Loucy (cell line): ENCODE data around the gene ITGA11.

Experiments
- H2AFZ ChIP-seq: fragments of 200-600 bp; sonication (generic); 2 replicates; pipeline ENCODE4 v1.6.0; 2016; ENCODE audit warnings: antibody characterized with exemption, mild to moderate bottlenecking, low read length, moderate library complexity
- H3F3A ChIP-seq: fragments of 200-600 bp; 2 replicates; pipeline ENCODE4 v1.6.0; 2016; ENCODE audit warnings: antibody characterized with exemption, low read depth, mild to moderate bottlenecking
- H3K27me3 ChIP-seq: fragments of 200-600 bp; sonication (generic); 2 replicates; pipeline ENCODE4 v1.6.1; 2014; ENCODE audit warnings: low read length, mild to moderate bottlenecking; ENCODE audit not compliant: insufficient read depth, poor library complexity, severe bottlenecking
- H3K36me3 ChIP-seq: fragments of 200-600 bp; sonication (generic); 2 replicates; pipeline ENCODE4 v1.6.1; 2016; ENCODE audit warnings: low read length; ENCODE audit not compliant: insufficient read depth
- H3K4me1 ChIP-seq: fragments of 200-600 bp; sonication (generic); 2 replicates; pipeline ENCODE4 v1.5.1; 2014; ENCODE audit warnings: low read length, mild to moderate bottlenecking; ENCODE audit not compliant: insufficient read depth, poor library complexity, severe bottlenecking
- H3K4me2 ChIP-seq: fragments of 200-600 bp; sonication (generic); 2 replicates; pipeline ENCODE4 v1.6.0; 2014; ENCODE audit warnings: antibody characterized with exemption, low read length, low read depth, mild to moderate bottlenecking; ENCODE audit not compliant: poor library complexity, severe bottlenecking
- H3K4me3 ChIP-seq: fragments of 200-600 bp; sonication (generic); 2 replicates; pipeline ENCODE4 v1.5.1; 2014; ENCODE audit warnings: low read length, mild to moderate bottlenecking, mixed read lengths; ENCODE audit not compliant: poor library complexity, severe bottlenecking
- H3K79me2 ChIP-seq: fragments of 200-600 bp; sonication (generic); 2 replicates; pipeline ENCODE4 v1.6.1; 2014; ENCODE audit warnings: low read length; ENCODE audit not compliant: insufficient read depth
- H3K9ac ChIP-seq: fragments of 200-600 bp; sonication (generic); 2 replicates; pipeline ENCODE4 v1.6.0; 2014; ENCODE audit warnings: mild to moderate bottlenecking, low read depth, low read length, moderate library complexity; ENCODE audit not compliant: poor library complexity, severe bottlenecking
- H3K9me2 ChIP-seq: fragments of 200-600 bp; sonication (generic); replicated peaks from 2 replicates; pipeline ENCODE4 v1.6.1; 2016; ENCODE audit warnings: low read depth, low read length, mixed read lengths
- H3K9me3 ChIP-seq: fragments of 200-600 bp; sonication (generic); 2 replicates; pipeline ENCODE4 v1.6.1; 2014; ENCODE audit warnings: mild to moderate bottlenecking, antibody characterized with exemption, low read length, low read depth; ENCODE audit not compliant: insufficient read depth
- H4K20me1 ChIP-seq: fragments of 200-600 bp; sonication (generic); 2 replicates; pipeline ENCODE4 v1.6.0; 2014; ENCODE audit warnings: antibody characterized with exemption, low read length, mild to moderate bottlenecking; ENCODE audit not compliant: insufficient read depth, poor library complexity, severe bottlenecking
- EZH2phosphoT487 ChIP-seq: fragments of 200-600 bp; IDR thresholded peaks from 2 replicates; pipeline ENCODE4 v1.6.1; 2018; ENCODE audit warnings: antibody characterized with exemption, mild to moderate bottlenecking, moderate library complexity, borderline replicate concordance
- TF ChIP-seq, protein P1 (sequence below): fragments of 200-600 bp; sonication (generic); conservative IDR thresholded peaks from 2 replicates; pipeline ENCODE4 v1.5.1; 2014; ENCODE audit warnings: mild to moderate bottlenecking, antibody characterized with exemption, low read length

The ITGA11 gene

DNA sequence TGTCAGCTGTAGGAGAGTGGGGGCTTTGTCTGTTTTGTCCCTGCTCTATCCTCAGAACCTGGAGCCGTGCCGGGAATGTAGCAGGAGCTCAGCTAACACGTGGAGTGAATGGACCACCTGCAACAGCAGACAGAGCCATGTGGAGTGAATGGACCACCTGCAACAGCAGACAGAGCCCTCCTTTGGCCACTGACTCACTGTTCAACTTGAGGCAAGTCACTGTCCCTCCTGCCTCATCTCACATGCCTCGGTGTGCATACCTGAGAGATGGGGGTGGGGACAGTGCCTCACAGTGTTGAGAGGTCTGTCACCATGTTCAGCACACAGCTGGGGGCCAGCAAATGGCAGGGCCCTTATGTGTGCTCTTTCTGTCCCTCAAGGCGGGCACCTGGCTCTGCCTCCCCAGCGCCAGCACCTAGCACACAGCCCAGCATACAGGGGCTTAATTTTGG, 126.5 kb downstream of the ITGA11 start:
- Histone ChIP-seq H3K36me3 (no peaks in the 10 kb centered on the region), H3K27me3 (no peaks in the 10 kb centered on the region), H2AFZ (no peak overlapping the region), H3K9me3 (no peaks in the 10 kb centered on the region), H3K4me2 (no peak overlapping the region), H3K9ac (no peak overlapping the region), H3K4me1 (peaks cover 3% of the 10 kb centered on the region), H3K4me3 (no peak overlapping the region), H4K20me1 (no peaks in the 10 kb centered on the region), H3F3A (no peaks in the 10 kb centered on the region), H3K9me2 (no peaks in the 10 kb centered on the region), H3K79me2 (no peaks in the 10 kb centered on the region)
- TF ChIP-seq, protein P1, sequence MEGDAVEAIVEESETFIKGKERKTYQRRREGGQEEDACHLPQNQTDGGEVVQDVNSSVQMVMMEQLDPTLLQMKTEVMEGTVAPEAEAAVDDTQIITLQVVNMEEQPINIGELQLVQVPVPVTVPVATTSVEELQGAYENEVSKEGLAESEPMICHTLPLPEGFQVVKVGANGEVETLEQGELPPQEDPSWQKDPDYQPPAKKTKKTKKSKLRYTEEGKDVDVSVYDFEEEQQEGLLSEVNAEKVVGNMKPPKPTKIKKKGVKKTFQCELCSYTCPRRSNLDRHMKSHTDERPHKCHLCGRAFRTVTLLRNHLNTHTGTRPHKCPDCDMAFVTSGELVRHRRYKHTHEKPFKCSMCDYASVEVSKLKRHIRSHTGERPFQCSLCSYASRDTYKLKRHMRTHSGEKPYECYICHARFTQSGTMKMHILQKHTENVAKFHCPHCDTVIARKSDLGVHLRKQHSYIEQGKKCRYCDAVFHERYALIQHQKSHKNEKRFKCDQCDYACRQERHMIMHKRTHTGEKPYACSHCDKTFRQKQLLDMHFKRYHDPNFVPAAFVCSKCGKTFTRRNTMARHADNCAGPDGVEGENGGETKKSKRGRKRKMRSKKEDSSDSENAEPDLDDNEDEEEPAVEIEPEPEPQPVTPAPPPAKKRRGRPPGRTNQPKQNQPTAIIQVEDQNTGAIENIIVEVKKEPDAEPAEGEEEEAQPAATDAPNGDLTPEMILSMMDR = no peak
- no peak for TF ChIP-seq EZH2phosphoT487

DNA sequence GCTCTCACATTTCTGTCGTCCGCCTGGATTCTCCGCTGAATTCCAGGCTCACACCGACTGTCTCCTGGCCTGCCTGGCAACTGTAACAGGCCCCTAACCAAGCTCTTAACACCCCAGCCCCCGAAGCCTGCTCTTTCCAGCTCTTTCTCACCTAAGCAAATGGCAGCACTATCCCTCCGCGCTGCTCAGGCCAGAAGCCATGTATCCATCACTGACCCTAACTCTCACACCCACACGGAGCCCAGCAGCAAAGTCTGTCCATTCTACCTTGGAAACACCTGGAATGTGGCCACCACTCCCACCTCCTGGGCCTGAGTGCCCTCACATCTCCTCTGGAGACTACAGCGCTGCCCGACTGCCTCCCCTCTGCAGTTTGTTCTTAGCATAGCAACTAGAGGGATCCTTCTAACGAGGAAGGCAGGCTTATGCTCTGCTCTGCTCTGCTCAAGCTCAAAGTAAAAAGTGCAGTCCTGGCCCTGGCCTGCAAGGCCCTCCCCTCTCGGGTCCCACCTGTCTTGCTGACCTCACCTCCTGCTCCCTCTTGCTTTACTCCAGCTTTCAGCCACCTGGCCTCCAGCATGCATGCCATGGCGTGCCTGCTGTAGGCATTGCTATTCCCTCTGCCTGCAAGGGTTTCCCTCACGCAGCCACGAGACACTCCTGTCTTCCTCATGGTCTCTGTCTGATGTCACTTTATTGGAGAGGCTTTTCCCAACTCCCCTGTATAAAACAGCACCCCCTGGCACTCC, 127.2 kb downstream of the ITGA11 start:
- Histone ChIP-seq H3K4me2 (no peak overlapping the region), H3K36me3 (no peaks in the 10 kb centered on the region), H3K4me3 (no peak overlapping the region), H2AFZ (no peak overlapping the region), H3K9me2 (no peaks in the 10 kb centered on the region), H3F3A (no peaks in the 10 kb centered on the region), H3K9ac (no peak overlapping the region), H3K79me2 (no peaks in the 10 kb centered on the region), H3K4me1 (peaks cover 3% of the 10 kb centered on the region), H4K20me1 (no peaks in the 10 kb centered on the region), H3K27me3 (no peaks in the 10 kb centered on the region), H3K9me3 (no peaks in the 10 kb centered on the region)
- no peak for TF ChIP-seq EZH2phosphoT487
- TF ChIP-seq, protein P1 = no peak

DNA sequence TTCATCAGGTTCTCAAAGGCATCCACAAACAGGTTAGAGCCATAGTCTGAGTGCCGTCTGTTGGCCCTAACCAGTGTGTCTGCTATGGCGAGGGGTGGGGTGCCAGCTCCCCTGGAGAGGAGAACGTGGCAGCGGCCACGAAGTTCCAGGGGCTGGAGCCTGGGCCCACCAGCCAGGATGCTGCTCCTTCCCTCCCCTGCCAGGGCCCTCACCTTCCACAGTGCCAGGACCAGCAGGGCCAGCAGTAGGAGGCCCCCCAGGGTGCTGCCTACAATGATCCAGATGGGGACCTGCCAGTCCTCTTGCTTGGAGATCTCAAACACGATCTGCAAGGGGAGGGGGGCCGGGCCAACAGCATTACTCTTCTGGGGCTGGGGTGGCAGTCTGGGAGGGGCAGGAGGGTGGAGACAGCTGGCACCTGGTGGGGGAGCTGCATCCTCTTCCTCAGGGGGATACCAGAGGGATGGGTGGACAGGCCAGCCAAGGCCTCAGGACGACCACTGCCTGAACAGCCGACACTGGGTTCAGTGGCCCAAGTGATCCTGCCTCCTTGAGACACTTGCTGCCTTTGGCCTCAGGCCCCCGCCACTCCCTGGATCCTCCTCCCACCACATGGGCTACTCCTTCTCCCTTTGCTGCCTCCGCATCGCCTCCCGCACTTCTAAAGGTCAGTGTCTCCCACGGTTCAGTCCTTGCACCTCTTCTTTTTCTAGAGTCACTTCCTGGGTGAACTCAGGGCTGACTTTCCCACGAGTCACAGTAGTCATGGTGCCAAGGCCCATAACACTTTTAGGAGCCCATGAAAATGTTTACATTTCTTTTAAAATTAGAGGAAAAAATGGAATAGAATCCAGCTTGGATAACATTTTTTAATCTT, 128.2 kb downstream of the ITGA11 start:
- Histone ChIP-seq H4K20me1 (no peaks in the 10 kb centered on the region), H3K4me3 (no peak overlapping the region), H3K9ac (no peak overlapping the region), H2AFZ (no peak overlapping the region), H3K4me1 (peaks cover 3% of the 10 kb centered on the region), H3K9me2 (no peaks in the 10 kb centered on the region), H3F3A (no peaks in the 10 kb centered on the region), H3K79me2 (no peaks in the 10 kb centered on the region), H3K36me3 (no peaks in the 10 kb centered on the region), H3K9me3 (no peaks in the 10 kb centered on the region), H3K27me3 (no peaks in the 10 kb centered on the region), H3K4me2 (no peak overlapping the region)
- TF ChIP-seq EZH2phosphoT487 = no peak
- TF ChIP-seq, protein P1 = no peak
